NCI-H748 treated with DMSO at 0.1 percent for 48 hours (cell line): Measurements from ENCODE around the gene PGAP1.
"Not testable (repeated sequence)": the region's sequence is repeated elsewhere in the genome, so short reads cannot be mapped to it uniquely, and the experiment has no call there.

Experiments
- DNase-seq: peaks from one replicate; lab custom pipeline; 2025; lab: John Stamatoyannopoulos, UW

The PGAP1 gene

GRCh38 chr2:196951973-196952372 lies 25.5 kb upstream of the PGAP1 start:
- DNase-seq, result peak; percentile 56

GRCh38 chr2:196949116-196949515 lies 22.6 kb upstream of the PGAP1 start:
- no peak for DNase-seq

GRCh38 chr2:196944570-196944969 lies 18.1 kb upstream of the PGAP1 start:
- no peak for DNase-seq

GRCh38 chr2:196941398-196942078 lies 15.0 kb upstream of the PGAP1 start:
- no peak for DNase-seq

GRCh38 chr2:196939371-196939770 lies 12.9 kb upstream of the PGAP1 start:
- no peak for DNase-seq

- DNase-seq, result no peak
Observed at GRCh38 chr2:196935432-196935831, 8.9 kb upstream of the PGAP1 start.

- no peak for DNase-seq
Observed at GRCh38 chr2:196934672-196935071, 8.2 kb upstream of the PGAP1 start.

GRCh38 chr2:196931555-196931954 lies 5.0 kb upstream of the PGAP1 start:
- no peak for DNase-seq

- DNase-seq, result peak; percentile 80
Observed at GRCh38 chr2:196927376-196928225, 1.1 kb upstream of the PGAP1 start.

- DNase-seq, result peak; percentile 73
Observed at GRCh38 chr2:196925768-196926561, 542 bp downstream of the PGAP1 start.

GRCh38 chr2:196925051-196925767 lies 1.3 kb downstream of the PGAP1 start:
- peak; percentile 86 for DNase-seq

GRCh38 chr2:196924051-196924450 lies 2.5 kb downstream of the PGAP1 start:
- no peak for DNase-seq

GRCh38 chr2:196918927-196919326 lies 7.6 kb downstream of the PGAP1 start:
- DNase-seq, result no peak

- DNase-seq, result no peak
Observed at GRCh38 chr2:196917802-196918201, 8.7 kb downstream of the PGAP1 start.

GRCh38 chr2:196915507-196916189 lies 10.9 kb downstream of the PGAP1 start:
- DNase-seq, result no peak

GRCh38 chr2:196914867-196915460 lies 11.5 kb downstream of the PGAP1 start:
- no peak for DNase-seq

- no peak for DNase-seq
Observed at GRCh38 chr2:196913691-196914090, 12.8 kb downstream of the PGAP1 start.

GRCh38 chr2:196905365-196905764 lies 21.1 kb downstream of the PGAP1 start:
- DNase-seq, result not testable (repeated sequence)

GRCh38 chr2:196902828-196903227 lies 23.7 kb downstream of the PGAP1 start:
- DNase-seq, result no peak

- no peak for DNase-seq
Observed at GRCh38 chr2:196900843-196901242, 25.7 kb downstream of the PGAP1 start.

GRCh38 chr2:196899976-196900375 lies 26.5 kb downstream of the PGAP1 start:
- no peak for DNase-seq
